HCT116 (cell line): Measurements from ENCODE around the gene MCRS1. TPM values are rescaled to one million over a fixed set of nuclear protein-coding genes. Genes with fewer than 3 reads are reported as not detected.

ENCODE experiments used
- ATAC-seq: fragments of 200-7000 bp; cut with Tn5 transposase; 2 replicates; pipeline ENCODE4 v1.9.1; 2020; ENCODE audit warnings: mild to moderate bottlenecking, moderate library complexity
- BruUV-seq: library from RNA; stranded (reverse); fragments of 400-500 nt; replicated peaks from 2 replicates; lab custom pipeline; 2021; lab: Mats Ljungman, UMichigan
- CTCF ChIA-PET: fragments of 300-600 bp; sonication (Branson Sonifier 250); formaldehyde crosslinking; loops from one replicate; lab custom pipeline; 2021; ENCODE audit warnings: antibody characterized with exemption; lab: Charles Lee
- POLR2A ChIA-PET: fragments of 300-600, 350-600 bp; sonication (Branson Sonifier 250); formaldehyde crosslinking; loops from one replicate; lab custom pipeline; 2021; ENCODE audit warnings: antibody characterized with exemption; lab: Charles Lee
- RAD21 ChIA-PET, 2 experiments: fragments of 300-600 bp; sonication (Branson Sonifier 250); formaldehyde crosslinking; loops; one replicate each; lab custom pipeline; 2023; ENCODE audit warnings: low total read pairs in 2 of 2; ENCODE audit not compliant: uncharacterized antibody in 2 of 2, unreplicated experiment in 2 of 2, low non-redundant PET in 1 of 2; lab: Charles Lee
- DNase-seq: peaks from one replicate; pipeline ENCODE4 v3.0.0-alpha.2; 2010; ENCODE audit warnings: low read depth, low spot score
- H2AFZ ChIP-seq: fragments of 200-600 bp; shearing (Covaris generic), sonication (generic); 2 replicates; pipeline ENCODE4 v1.6.1; 2017; ENCODE audit warnings: low read depth, mixed run types, mixed read lengths, antibody characterized with exemption, low read length; ENCODE audit not compliant: poor library complexity, severe bottlenecking
- H3K27ac ChIP-seq: 2 replicates; pipeline ENCODE4 v1.5.1; 2012; ENCODE audit warnings: low read depth, low read length
- H3K27me3 ChIP-seq: fragments of 200-600 bp; sonication (generic); 2 replicates; pipeline ENCODE4 v1.6.1; 2016; ENCODE audit warnings: mixed run types, low read length, mixed read lengths; ENCODE audit not compliant: insufficient read depth
- H3K36me3 ChIP-seq, 2 experiments: fragments of 200-500 bp in 1 of 2; fragments of 200-600 bp in 1 of 2; sonication (Bioruptor generic) in 1 of 2; sonication (generic) in 1 of 2; 2 replicates each; pipeline versions ENCODE4 v1.5.1 to v1.6.1; 2014 to 2016; ENCODE audit warnings: low read length in 2 of 2, inconsistent platforms in 1 of 2, mixed read lengths in 1 of 2, mixed run types in 1 of 2; ENCODE audit not compliant: insufficient read depth in 2 of 2, control insufficient read depth in 1 of 2
- H3K4me1 ChIP-seq, 2 experiments: fragments of 200-600 bp in 1 of 2; sonication (generic) in 1 of 2; 2 replicates each; pipeline versions ENCODE4 v1.5.1 to v1.6.1; 2012 to 2017; ENCODE audit warnings: low read length in 2 of 2, inconsistent platforms in 1 of 2, mild to moderate bottlenecking in 1 of 2, mixed read lengths in 1 of 2, mixed run types in 1 of 2, moderate library complexity in 1 of 2; ENCODE audit not compliant: insufficient read depth in 2 of 2, control insufficient read depth in 1 of 2
- H3K4me2 ChIP-seq: fragments of 200-600 bp; sonication (generic); 2 replicates; pipeline ENCODE4 v1.6.1; 2017; ENCODE audit warnings: mixed run types, low read length, mixed read lengths
- H3K4me3 ChIP-seq, 2 experiments: fragments of 200-600 bp in 1 of 2; sonication (generic) in 1 of 2; replicated peaks in 1 of 2; 2 replicates each; pipeline ENCODE4 v1.5.1; 2011 to 2016; ENCODE audit warnings: low read length in 2 of 2, control low read depth in 1 of 2, low read depth in 1 of 2, mild to moderate bottlenecking in 1 of 2, mixed read lengths in 1 of 2, mixed run types in 1 of 2
- H3K79me2 ChIP-seq: fragments of 200-600 bp; sonication (generic); 2 replicates; pipeline ENCODE4 v1.6.1; 2017; ENCODE audit warnings: mild to moderate bottlenecking, mixed run types, low read length, moderate library complexity, mixed read lengths; ENCODE audit not compliant: insufficient read depth
- H3K9ac ChIP-seq: fragments of 200-600 bp; sonication (generic); 2 replicates; pipeline ENCODE4 v1.6.1; 2016; ENCODE audit warnings: low read length, mixed read lengths
- H3K9me2 ChIP-seq: fragments of 200-600 bp; sonication (generic), shearing (Covaris generic); 2 replicates; pipeline ENCODE4 v1.6.1; 2017; ENCODE audit warnings: mixed run types, mild to moderate bottlenecking, moderate library complexity; ENCODE audit not compliant: insufficient read depth
- H3K9me3 ChIP-seq, 2 experiments: fragments of 200-500 bp in 1 of 2; fragments of 200-600 bp in 1 of 2; sonication (Bioruptor generic) in 1 of 2; sonication (generic) in 1 of 2; 2 replicates each; pipeline ENCODE4 v1.6.1; 2014 to 2017; ENCODE audit warnings: low read length in 2 of 2, mixed read lengths in 2 of 2, inconsistent platforms in 1 of 2, low read depth in 1 of 2, mild to moderate bottlenecking in 1 of 2, mixed run types in 1 of 2, moderate library complexity in 1 of 2; ENCODE audit not compliant: control insufficient read depth in 1 of 2, insufficient read depth in 1 of 2
- H4K20me1 ChIP-seq: fragments of 200-600 bp; sonication (generic), shearing (Covaris generic); 2 replicates; pipeline ENCODE4 v1.6.1; 2017; ENCODE audit warnings: mixed run types, mild to moderate bottlenecking, moderate library complexity; ENCODE audit not compliant: insufficient read depth
- CBX3 ChIP-seq: IDR thresholded peaks from 2 replicates; pipeline ENCODE4 v1.6.1; 2012; ENCODE audit warnings: low read depth
- CEBPB ChIP-seq: IDR thresholded peaks from 2 replicates; pipeline ENCODE4 v1.6.1; 2012; ENCODE audit warnings: low read depth
- ELF1 ChIP-seq: IDR thresholded peaks from 2 replicates; pipeline ENCODE4 v1.6.1; 2012; ENCODE audit warnings: low read depth, borderline replicate concordance
- EZH2 ChIP-seq: fragments of 200-600 bp; sonication (generic); IDR thresholded peaks from 2 replicates; pipeline ENCODE4 v1.6.1; 2017; ENCODE audit warnings: antibody characterized with exemption, mixed run types
- EZH2phosphoT487 ChIP-seq: fragments of 200-600 bp; IDR thresholded peaks from 2 replicates; pipeline ENCODE4 v1.6.1; 2018; ENCODE audit warnings: antibody characterized with exemption, borderline replicate concordance
- FOSL1 ChIP-seq: IDR thresholded peaks from 2 replicates; pipeline ENCODE4 v1.6.1; 2012; ENCODE audit warnings: low read depth
- JUND ChIP-seq: IDR thresholded peaks from 2 replicates; pipeline ENCODE4 v1.6.1; 2012
- POLR2A ChIP-seq: IDR thresholded peaks from 2 replicates; pipeline ENCODE4 v1.7.0; 2011; ENCODE audit warnings: borderline replicate concordance; ENCODE audit not compliant: insufficient read depth, insufficient read length; ENCODE audit errors: extremely low read depth
- RAD21 ChIP-seq: IDR thresholded peaks from 2 replicates; pipeline ENCODE4 v1.6.1; 2012; ENCODE audit warnings: low read depth, mild to moderate bottlenecking
- REST ChIP-seq: IDR thresholded peaks from 2 replicates; pipeline ENCODE4 v1.6.1; 2012; ENCODE audit warnings: low read depth
- SIN3A ChIP-seq: IDR thresholded peaks from 2 replicates; pipeline ENCODE4 v1.6.1; 2012; ENCODE audit warnings: low read depth
- SP1 ChIP-seq: IDR thresholded peaks from 2 replicates; pipeline ENCODE4 v1.6.1; 2012; ENCODE audit warnings: low read depth
- TCF7L2 ChIP-seq: IDR thresholded peaks from 2 replicates; pipeline ENCODE4 v1.7.0; 2011; ENCODE audit warnings: borderline replicate concordance, inconsistent platforms; ENCODE audit not compliant: insufficient read depth, insufficient read length; ENCODE audit errors: extremely low read depth
- YY1 ChIP-seq: IDR thresholded peaks from 2 replicates; pipeline ENCODE4 v1.6.1; 2011; ENCODE audit warnings: low read length, low read depth, moderate library complexity, mild to moderate bottlenecking; ENCODE audit not compliant: insufficient replicate concordance; ENCODE audit errors: extremely low read depth
- ZNF274 ChIP-seq: fragments of 200-500 bp; sonication (Bioruptor generic); IDR thresholded peaks from 2 replicates; pipeline ENCODE4 v1.6.1; 2014; ENCODE audit warnings: mild to moderate bottlenecking, low read depth, low read length, inconsistent platforms
- intact Hi-C: fragments of 100-400 bp; cut with micrococcal nuclease; formaldehyde crosslinking; loops from 2 replicates; pipeline ENCODE4 v1.10.0; 2022
- total RNA-seq: library from RNA; stranded (reverse); gene quantifications from one replicate; pipeline ENCODE4 v1.2.1, GENCODE V29; 2021; ENCODE audit not compliant: unreplicated experiment
- TF ChIP-seq, protein P1 (sequence below): IDR thresholded peaks from 2 replicates; pipeline ENCODE4 v1.6.1; 2011; ENCODE audit warnings: mild to moderate bottlenecking, low read length, moderate library complexity; ENCODE audit not compliant: insufficient replicate concordance; ENCODE audit errors: extremely low read depth
- TF ChIP-seq, protein P2 (sequence below): IDR thresholded peaks from 2 replicates; pipeline ENCODE4 v1.6.1; 2012
- TF ChIP-seq, protein P3 (sequence below): IDR thresholded peaks from 2 replicates; pipeline ENCODE4 v1.6.1; 2012
- TF ChIP-seq, protein P4 (sequence below), 3 experiments: fragments of 200-600 bp in 1 of 3; sonication (generic) in 1 of 3; IDR thresholded peaks in 2 of 3; conservative IDR thresholded peaks in 1 of 3; 2 replicates each; pipeline ENCODE4 v1.5.1; 2012 to 2017; ENCODE audit warnings: low read depth in 2 of 3, low read length in 2 of 3, antibody characterized with exemption in 1 of 3, borderline replicate concordance in 1 of 3, control low read depth in 1 of 3, mild to moderate bottlenecking in 1 of 3, mixed read lengths in 1 of 3, mixed run types in 1 of 3, moderate library complexity in 1 of 3; ENCODE audit not compliant: insufficient read depth in 1 of 3

Gene MCRS1
- total RNA-seq, 1 experiment from 2014 or later: 91.9 TPM

- Histone ChIP-seq H3K27me3 (no peaks in the 10 kb centered on the region), H3K9me3 (no peaks in the 10 kb centered on the region), H4K20me1 (no peaks in the 10 kb centered on the region), H3K9ac (no peak overlapping the region), H3K4me2 (no peak overlapping the region), H3K4me3 (no peak overlapping the region), H3K4me1 (peaks cover 8 to 15% of the 10 kb centered on the region in 2 experiments; a peak in 3 of 4 replicates), H3K9me2 (no peaks in the 10 kb centered on the region), H3K79me2 (peaks cover 54% of the 10 kb centered on the region), H3K36me3 (peaks cover 14 to 42% of the 10 kb centered on the region in 2 experiments; a peak in 3 of 4 replicates), H2AFZ (no peak overlapping the region), H3K27ac (no peak overlapping the region)
- intact Hi-C loops: loop anchor here (5.0 kb wide), 1 partner anchor 208 kb away; no protein-coding TSS in a partner anchor
- ChIA-PET POLR2A (no interaction called here), CTCF (no interaction called here), RAD21 (no interaction called here)
- ATAC-seq (no peak), DNase-seq (no peak)
- no TSS peak for BruUV-seq
- TF ChIP-seq RAD21: no peak
- TF ChIP-seq, protein P1, sequence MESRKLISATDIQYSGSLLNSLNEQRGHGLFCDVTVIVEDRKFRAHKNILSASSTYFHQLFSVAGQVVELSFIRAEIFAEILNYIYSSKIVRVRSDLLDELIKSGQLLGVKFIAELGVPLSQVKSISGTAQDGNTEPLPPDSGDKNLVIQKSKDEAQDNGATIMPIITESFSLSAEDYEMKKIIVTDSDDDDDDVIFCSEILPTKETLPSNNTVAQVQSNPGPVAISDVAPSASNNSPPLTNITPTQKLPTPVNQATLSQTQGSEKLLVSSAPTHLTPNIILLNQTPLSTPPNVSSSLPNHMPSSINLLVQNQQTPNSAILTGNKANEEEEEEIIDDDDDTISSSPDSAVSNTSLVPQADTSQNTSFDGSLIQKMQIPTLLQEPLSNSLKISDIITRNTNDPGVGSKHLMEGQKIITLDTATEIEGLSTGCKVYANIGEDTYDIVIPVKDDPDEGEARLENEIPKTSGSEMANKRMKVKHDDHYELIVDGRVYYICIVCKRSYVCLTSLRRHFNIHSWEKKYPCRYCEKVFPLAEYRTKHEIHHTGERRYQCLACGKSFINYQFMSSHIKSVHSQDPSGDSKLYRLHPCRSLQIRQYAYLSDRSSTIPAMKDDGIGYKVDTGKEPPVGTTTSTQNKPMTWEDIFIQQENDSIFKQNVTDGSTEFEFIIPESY: no peak
- no peak for TF ChIP-seq ELF1
- TF ChIP-seq, protein P2, sequence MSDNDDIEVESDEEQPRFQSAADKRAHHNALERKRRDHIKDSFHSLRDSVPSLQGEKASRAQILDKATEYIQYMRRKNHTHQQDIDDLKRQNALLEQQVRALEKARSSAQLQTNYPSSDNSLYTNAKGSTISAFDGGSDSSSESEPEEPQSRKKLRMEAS: no peak
- TF ChIP-seq, protein P3, sequence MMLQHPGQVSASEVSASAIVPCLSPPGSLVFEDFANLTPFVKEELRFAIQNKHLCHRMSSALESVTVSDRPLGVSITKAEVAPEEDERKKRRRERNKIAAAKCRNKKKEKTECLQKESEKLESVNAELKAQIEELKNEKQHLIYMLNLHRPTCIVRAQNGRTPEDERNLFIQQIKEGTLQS: no peak
- TF ChIP-seq SP1: no peak
- no peak for TF ChIP-seq ZNF274
- TF ChIP-seq REST: no peak
- TF ChIP-seq CBX3: no peak
- no peak for TF ChIP-seq POLR2A
- TF ChIP-seq YY1: no peak
- TF ChIP-seq, protein P4, sequence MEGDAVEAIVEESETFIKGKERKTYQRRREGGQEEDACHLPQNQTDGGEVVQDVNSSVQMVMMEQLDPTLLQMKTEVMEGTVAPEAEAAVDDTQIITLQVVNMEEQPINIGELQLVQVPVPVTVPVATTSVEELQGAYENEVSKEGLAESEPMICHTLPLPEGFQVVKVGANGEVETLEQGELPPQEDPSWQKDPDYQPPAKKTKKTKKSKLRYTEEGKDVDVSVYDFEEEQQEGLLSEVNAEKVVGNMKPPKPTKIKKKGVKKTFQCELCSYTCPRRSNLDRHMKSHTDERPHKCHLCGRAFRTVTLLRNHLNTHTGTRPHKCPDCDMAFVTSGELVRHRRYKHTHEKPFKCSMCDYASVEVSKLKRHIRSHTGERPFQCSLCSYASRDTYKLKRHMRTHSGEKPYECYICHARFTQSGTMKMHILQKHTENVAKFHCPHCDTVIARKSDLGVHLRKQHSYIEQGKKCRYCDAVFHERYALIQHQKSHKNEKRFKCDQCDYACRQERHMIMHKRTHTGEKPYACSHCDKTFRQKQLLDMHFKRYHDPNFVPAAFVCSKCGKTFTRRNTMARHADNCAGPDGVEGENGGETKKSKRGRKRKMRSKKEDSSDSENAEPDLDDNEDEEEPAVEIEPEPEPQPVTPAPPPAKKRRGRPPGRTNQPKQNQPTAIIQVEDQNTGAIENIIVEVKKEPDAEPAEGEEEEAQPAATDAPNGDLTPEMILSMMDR (IDR thresholded peaks at IDR 0.05 in 2 of 3, conservative IDR thresholded peaks at IDR 0.05 in 1 of 3; ENCODE audit: borderline replicate concordance in 1 of 3, insufficient read depth in 1 of 3, low read depth in 2 of 3, low read length in 2 of 3): no peak
- TF ChIP-seq EZH2: no peak
- no peak for TF ChIP-seq FOSL1
- TF ChIP-seq JUND: no peak
- no peak for TF ChIP-seq EZH2phosphoT487
- no peak for TF ChIP-seq SIN3A
- no peak for TF ChIP-seq TCF7L2
- TF ChIP-seq CEBPB: no peak
These were observed 2.3 kb downstream of the MCRS1 start for GRCh38 chr12:49565406-49566265.
